IMR-90 (cell line): Measurements from ENCODE around the gene PRKG2. TPM values are rescaled to one million over a fixed set of nuclear protein-coding genes. Genes with fewer than 3 reads are reported as not detected.

ENCODE experiments used
- ATAC-seq: fragments of 200-7000 bp; cut with Tn5 transposase; 2 replicates; pipeline ENCODE4 v1.9.1; 2020; ENCODE audit warnings: low read depth, mild to moderate bottlenecking, moderate library complexity
- BruUV-seq: library from RNA; stranded (reverse); fragments of 400-500 nt; replicated peaks from 2 replicates; lab custom pipeline; 2021; lab: Mats Ljungman, UMichigan
- CTCF ChIA-PET: fragments of 300-600 bp; formaldehyde crosslinking; extraction: SDS; loops from one replicate; lab custom pipeline; 2021; ENCODE audit warnings: antibody characterized with exemption; lab: Yijun Ruan, JAX
- POLR2A ChIA-PET: fragments of 300-600 bp; sonication (Branson Sonifier 250); formaldehyde crosslinking; loops from one replicate; lab custom pipeline; 2022; ENCODE audit warnings: antibody characterized with exemption; ENCODE audit not compliant: unreplicated experiment; lab: Charles Lee
- DNase-seq: peaks from one replicate; pipeline ENCODE4 v3.0.0; 2013
- H2AFZ ChIP-seq: replicated peaks from 2 replicates; pipeline ENCODE3; 2013; ENCODE audit warnings: low read length, mild to moderate bottlenecking; ENCODE audit not compliant: poor library complexity
- H2AK5ac ChIP-seq: 2 replicates; pipeline ENCODE4 v1.6.1; 2013; ENCODE audit warnings: low read depth, low read length, inconsistent platforms
- H2AK9ac ChIP-seq: replicated peaks from 2 replicates; pipeline ENCODE3; 2013; ENCODE audit warnings: mild to moderate bottlenecking, low read depth, low read length, moderate library complexity; ENCODE audit not compliant: poor library complexity
- H2BK120ac ChIP-seq: 2 replicates; pipeline ENCODE4 v1.6.1; 2013; ENCODE audit warnings: low read depth, low read length, inconsistent platforms
- H2BK15ac ChIP-seq: 3 replicates; pipeline ENCODE4 v1.6.1; 2013; ENCODE audit warnings: low read depth, low read length, inconsistent platforms
- H2BK20ac ChIP-seq: 2 replicates; pipeline ENCODE4 v1.6.1; 2013; ENCODE audit warnings: low read depth, mild to moderate bottlenecking, inconsistent platforms, low read length, moderate library complexity
- H2BK5ac ChIP-seq: 2 replicates; pipeline ENCODE4 v1.6.1; 2013; ENCODE audit warnings: mild to moderate bottlenecking, low read depth, low read length, inconsistent platforms; ENCODE audit not compliant: poor library complexity, severe bottlenecking
- H3K14ac ChIP-seq: replicated peaks from 2 replicates; pipeline ENCODE4 v1.6.1; 2013; ENCODE audit warnings: low read depth, low read length, inconsistent platforms
- H3K18ac ChIP-seq: 2 replicates; pipeline ENCODE4 v1.6.1; 2013; ENCODE audit warnings: low read depth, low read length, control low read depth
- H3K23ac ChIP-seq: 2 replicates; pipeline ENCODE4 v1.6.1; 2013; ENCODE audit warnings: low read depth, low read length, inconsistent platforms
- H3K27ac ChIP-seq: 2 replicates; pipeline ENCODE4 v1.5.1; 2013; ENCODE audit warnings: mild to moderate bottlenecking, control low read depth, low read length; ENCODE audit not compliant: insufficient read depth
- H3K27me3 ChIP-seq: 2 replicates; pipeline ENCODE4 v1.6.1; 2013; ENCODE audit warnings: low read length; ENCODE audit not compliant: control insufficient read depth, insufficient read depth
- H3K36me3 ChIP-seq: 2 replicates; pipeline ENCODE4 v1.6.1; 2013; ENCODE audit warnings: low read length, mixed read lengths; ENCODE audit not compliant: control insufficient read depth, insufficient read depth
- H3K4ac ChIP-seq: 2 replicates; pipeline ENCODE4 v1.6.1; 2013; ENCODE audit warnings: low read depth, low read length, inconsistent platforms
- H3K4me1 ChIP-seq: 2 replicates; pipeline ENCODE4 v1.6.1; 2013; ENCODE audit warnings: low read length, mixed read lengths; ENCODE audit not compliant: control insufficient read depth, insufficient read depth
- H3K4me2 ChIP-seq: 2 replicates; pipeline ENCODE4 v1.6.1; 2013; ENCODE audit warnings: low read depth, mild to moderate bottlenecking, control low read depth, low read length, moderate library complexity
- H3K4me3 ChIP-seq: 2 replicates; pipeline ENCODE4 v1.5.1; 2013; ENCODE audit warnings: low read depth, mild to moderate bottlenecking, control low read depth, low read length, moderate library complexity; ENCODE audit not compliant: insufficient read depth
- H3K56ac ChIP-seq: 2 replicates; pipeline ENCODE4 v1.6.1; 2013; ENCODE audit warnings: low read length, inconsistent platforms; ENCODE audit not compliant: insufficient read depth; ENCODE audit errors: extremely low read depth
- H3K79me1 ChIP-seq, 2 experiments: 2 replicates each; pipeline ENCODE4 v1.6.1; 2013; ENCODE audit warnings: low read length in 2 of 2, inconsistent platforms in 1 of 2, low read depth in 1 of 2
- H3K9ac ChIP-seq: 2 replicates; pipeline ENCODE4 v1.6.1; 2013; ENCODE audit warnings: low read depth, low read length, control low read depth
- H3K9me1 ChIP-seq: 2 replicates; pipeline ENCODE4 v1.6.1; 2013; ENCODE audit warnings: low read length, inconsistent platforms; ENCODE audit not compliant: insufficient read depth
- H3K9me3 ChIP-seq: 2 replicates; pipeline ENCODE4 v1.6.1; 2013; ENCODE audit warnings: low read length; ENCODE audit not compliant: control insufficient read depth, insufficient read depth
- H4K20me1 ChIP-seq: 2 replicates; pipeline ENCODE4 v1.6.1; 2013; ENCODE audit warnings: low read length, inconsistent platforms; ENCODE audit not compliant: insufficient read depth
- H4K5ac ChIP-seq: 2 replicates; pipeline ENCODE4 v1.6.1; 2013; ENCODE audit warnings: mild to moderate bottlenecking, low read depth, low read length, control low read depth
- H4K8ac ChIP-seq, 2 experiments: 2 replicates each; pipeline ENCODE4 v1.6.1; 2013; ENCODE audit warnings: low read depth in 2 of 2, low read length in 2 of 2, control low read depth in 1 of 2, inconsistent platforms in 1 of 2
- H4K91ac ChIP-seq: 2 replicates; pipeline ENCODE4 v1.6.1; 2013; ENCODE audit warnings: low read depth, low read length, inconsistent platforms; ENCODE audit not compliant: insufficient read depth
- BHLHE40 ChIP-seq: fragments of 150-350 bp; IDR thresholded peaks from 2 replicates; pipeline ENCODE4 v1.6.1; 2016; ENCODE audit warnings: mild to moderate bottlenecking, low read depth, low read length
- CEBPB ChIP-seq: IDR thresholded peaks from 2 replicates; pipeline ENCODE4 v1.6.1; 2012; ENCODE audit warnings: low read depth, low read length, improper control_type of control experiment
- ELK1 ChIP-seq: fragments of 150-350 bp; IDR thresholded peaks from 2 replicates; pipeline ENCODE4 v1.6.1; 2016; ENCODE audit warnings: low read depth, mild to moderate bottlenecking, low read length, moderate library complexity, borderline replicate concordance
- MAZ ChIP-seq: IDR thresholded peaks from 2 replicates; pipeline ENCODE4 v1.6.1; 2012; ENCODE audit warnings: low read depth, mild to moderate bottlenecking, low read length, improper control_type of control experiment, moderate library complexity, borderline replicate concordance
- MXI1 ChIP-seq: IDR thresholded peaks from 2 replicates; pipeline ENCODE4 v1.6.1; 2012; ENCODE audit warnings: low read depth, mild to moderate bottlenecking, low read length, moderate library complexity, borderline replicate concordance
- RAD21 ChIP-seq: IDR thresholded peaks from 2 replicates; pipeline ENCODE4 v1.6.1; 2012; ENCODE audit warnings: low read length, improper control_type of control experiment
- RCOR1 ChIP-seq: IDR thresholded peaks from 2 replicates; pipeline ENCODE4 v1.6.1; 2012; ENCODE audit warnings: mild to moderate bottlenecking, low read length, improper control_type of control experiment; ENCODE audit not compliant: insufficient replicate concordance
- SMC3 ChIP-seq: fragments of 150-350 bp; IDR thresholded peaks from 2 replicates; pipeline ENCODE4 v1.6.1; 2016; ENCODE audit warnings: low read depth, mild to moderate bottlenecking, antibody characterized with exemption, low read length, moderate library complexity
- WGBS, 2 experiments: methylation state at CpG; one replicate each; pipeline versions ENCODE4 v1.1.5 to v1.1.7; 2013; ENCODE audit warnings: missing lambda C conversion rate in 2 of 2; ENCODE audit not compliant: insufficient read length in 1 of 2; ENCODE audit errors: extremely low coverage in 2 of 2; 5-methylcytosine and 5-hydroxymethylcytosine counted together
- dilution Hi-C: fragments of 300-500 bp; cut with HindIII; formaldehyde crosslinking; loops from one replicate; pipeline ENCODE4 v1.14.3; 2018; ENCODE audit warnings: low sequenced_read_pairs; ENCODE audit not compliant: unreplicated experiment
- in situ Hi-C: fragments of 300-500 bp; cut with MboI; formaldehyde crosslinking; loops from 3 replicates; pipeline ENCODE4 v1.14.3; 2019; ENCODE audit warnings: low sequenced_read_pairs, inconsistent platforms, mixed read lengths
- intact Hi-C: fragments of 100-400 bp; cut with micrococcal nuclease; formaldehyde crosslinking; loops from 2 replicates; pipeline ENCODE4 v1.10.0; 2022
- polyA plus RNA-seq, 3 experiments: library from polyadenylated mRNA; depleted of rRNA; stranded (reverse); fragments of >200 nt; gene quantifications; 2 replicates each; pipeline ENCODE4 v1.2.3, GENCODE V29; 2012; ENCODE audit warnings: low replicate concordance in 1 of 3
- total RNA-seq: library from RNA; depleted of rRNA; stranded (reverse); fragments of >200 nt; gene quantifications from 2 replicates; pipeline ENCODE4 v1.2.3, GENCODE V29; 2012
- TF ChIP-seq, protein P1 (sequence below): fragments of 150-350 bp; IDR thresholded peaks from 2 replicates; pipeline ENCODE4 v1.6.1; 2017; ENCODE audit warnings: mild to moderate bottlenecking, antibody characterized with exemption, low read length, low read depth

PRKG2 gene
- total and polyA plus RNA-seq, 2 of the 4 experiments (the other 2 are of a cell fraction), result 0.44 to 2.0 TPM

GRCh38 chr4:81049907-81050306, 165.1 kb downstream of the PRKG2 start:
- H3K4me1 ChIP-seq, result no peaks in the 10 kb centered on the region; the same call in 1 of the 2 replicates
- H2AK9ac ChIP-seq, result no peak overlapping the region
- H3K27me3 ChIP-seq, result peaks cover 7% of the 10 kb centered on the region
- no peak overlapping the region for H3K18ac ChIP-seq
- intact Hi-C loops, result loop anchor here (5.0 kb wide), 1 partner anchor 848 kb away; no protein-coding TSS in a partner anchor
- H2AK5ac ChIP-seq, result no peak overlapping the region
- BruUV-seq, result no TSS peak
- no peak overlapping the region for H3K27ac ChIP-seq
- no peak overlapping the region for H3K23ac ChIP-seq
- H3K56ac ChIP-seq, result no peak overlapping the region
- no peak for TF ChIP-seq RAD21
- TF ChIP-seq MXI1, result no peak
- no peak for TF ChIP-seq SMC3
- TF ChIP-seq ELK1, result no peak
- no peak for TF ChIP-seq CEBPB
- no peak for TF ChIP-seq RCOR1
- TF ChIP-seq, protein P1, sequence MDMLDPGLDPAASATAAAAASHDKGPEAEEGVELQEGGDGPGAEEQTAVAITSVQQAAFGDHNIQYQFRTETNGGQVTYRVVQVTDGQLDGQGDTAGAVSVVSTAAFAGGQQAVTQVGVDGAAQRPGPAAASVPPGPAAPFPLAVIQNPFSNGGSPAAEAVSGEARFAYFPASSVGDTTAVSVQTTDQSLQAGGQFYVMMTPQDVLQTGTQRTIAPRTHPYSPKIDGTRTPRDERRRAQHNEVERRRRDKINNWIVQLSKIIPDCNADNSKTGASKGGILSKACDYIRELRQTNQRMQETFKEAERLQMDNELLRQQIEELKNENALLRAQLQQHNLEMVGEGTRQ, result no peak
- TF ChIP-seq MAZ, result no peak
- TF ChIP-seq BHLHE40, result no peak
- no peaks in the 10 kb centered on the region for H3K9me1 ChIP-seq
- no peak overlapping the region for H2BK5ac ChIP-seq
- WGBS, 2 experiments, result 7% methylated on average over 2 of the region's 3 CpGs; no CpG with 5 or more reads in 1 of the 2 experiments
- in situ Hi-C loops, result no loop called here
- no peak overlapping the region for H4K8ac ChIP-seq
- no peak overlapping the region for H3K4me2 ChIP-seq
- no peak overlapping the region for H2BK120ac ChIP-seq
- H3K4me3 ChIP-seq, result no peak overlapping the region
- H2BK15ac ChIP-seq, result no peak overlapping the region
- dilution Hi-C loops, result no loop called here
- ATAC-seq (no peak), DNase-seq (no peak)
- no peak overlapping the region for H2AFZ ChIP-seq
- no peaks in the 10 kb centered on the region for H4K20me1 ChIP-seq
- H4K91ac ChIP-seq, result no peak overlapping the region
- no peaks in the 10 kb centered on the region for H3K36me3 ChIP-seq
- H4K5ac ChIP-seq, result no peak overlapping the region
- no peak overlapping the region for H3K9ac ChIP-seq
- ChIA-PET CTCF (interaction anchor here (2.1 to 4.9 kb wide), 2 partner anchors 10 to 687 kb away, joined by 7 to 17 read pairs; no protein-coding TSS in a partner anchor), POLR2A (no interaction called here)
- H3K79me1 ChIP-seq, result no peaks in the 10 kb centered on the region
- H2BK20ac ChIP-seq, result no peak overlapping the region
- H3K4ac ChIP-seq, result no peak overlapping the region
- H3K14ac ChIP-seq, result no peak overlapping the region
- no peaks in the 10 kb centered on the region for H3K9me3 ChIP-seq
